ENCODE results near the gene FGF2.

FGF2 gene

DNA sequence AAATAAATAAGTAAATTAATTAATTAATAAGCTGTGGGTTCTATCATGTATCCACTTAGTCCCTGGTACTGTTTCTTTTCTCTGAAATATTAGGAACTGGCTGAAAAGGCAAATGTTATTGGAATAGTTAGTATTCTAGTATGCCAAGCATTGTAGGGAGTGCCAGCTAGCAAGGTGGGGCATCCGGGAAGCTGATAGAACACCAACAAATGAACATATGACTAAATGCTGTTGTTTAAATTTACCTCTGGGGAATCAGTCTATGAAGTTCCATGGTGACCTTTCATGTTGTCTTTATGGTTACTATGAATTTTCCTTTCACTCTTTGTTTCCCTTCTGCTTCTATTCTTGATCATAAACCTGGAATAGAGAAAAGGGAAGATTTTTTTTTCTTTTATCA, 63.1 kb downstream of the FGF2 start:
- DNase-seq (ENCODE audit: low read depth in 4 of 4, low spot score in 1 of 4): no peak

DNA sequence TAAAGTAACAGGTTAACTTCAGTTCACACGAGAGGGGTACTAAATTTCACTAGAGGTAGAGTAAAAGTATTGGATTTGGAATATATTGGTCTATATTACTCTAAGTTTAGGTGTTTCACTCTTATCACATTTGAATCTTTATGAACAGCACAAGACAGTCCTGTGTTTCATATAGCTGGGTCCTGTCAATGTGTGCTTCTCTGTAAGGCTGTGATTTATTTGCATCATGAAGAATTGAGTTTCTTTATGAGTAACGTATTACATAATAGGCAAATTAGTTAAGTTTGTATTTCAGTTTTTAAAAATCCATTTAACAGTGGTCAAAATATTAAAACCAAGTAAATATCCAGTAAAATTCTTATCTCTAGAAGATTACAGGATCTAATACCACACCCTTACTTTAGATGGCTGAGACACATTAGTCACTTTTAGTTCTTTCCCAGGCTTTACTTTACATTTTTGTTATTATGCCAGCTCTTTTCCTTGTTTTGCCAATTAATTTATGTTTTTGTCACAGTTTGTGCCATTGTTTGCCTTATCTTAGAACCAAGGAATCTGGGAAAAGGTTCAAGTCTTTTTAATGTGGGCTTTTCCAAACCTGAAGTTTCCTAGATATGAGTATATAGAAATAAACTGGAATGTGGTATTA, 63.6 kb downstream of the FGF2 start:
- DNase-seq (ENCODE audit: low read depth in 4 of 4, low spot score in 1 of 4): no peak

DNA sequence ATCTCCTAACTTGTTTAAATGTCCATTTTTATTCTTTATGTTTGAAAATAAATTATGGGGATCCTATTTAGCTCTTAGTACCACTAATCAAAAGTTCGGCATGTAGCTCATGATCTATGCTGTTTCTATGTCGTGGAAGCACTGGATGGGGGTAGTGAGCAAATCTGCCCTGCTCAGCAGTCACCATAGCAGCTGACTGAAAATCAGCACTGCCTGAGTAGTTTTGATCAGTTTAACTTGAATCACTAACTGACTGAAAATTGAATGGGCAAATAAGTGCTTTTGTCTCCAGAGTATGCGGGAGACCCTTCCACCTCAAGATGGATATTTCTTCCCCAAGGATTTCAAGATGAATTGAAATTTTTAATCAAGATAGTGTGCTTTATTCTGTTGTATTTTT, 68.2 kb downstream of the FGF2 start:
- DNase-seq (ENCODE audit: low read depth in 4 of 4, low spot score in 1 of 4): no peak

DNA sequence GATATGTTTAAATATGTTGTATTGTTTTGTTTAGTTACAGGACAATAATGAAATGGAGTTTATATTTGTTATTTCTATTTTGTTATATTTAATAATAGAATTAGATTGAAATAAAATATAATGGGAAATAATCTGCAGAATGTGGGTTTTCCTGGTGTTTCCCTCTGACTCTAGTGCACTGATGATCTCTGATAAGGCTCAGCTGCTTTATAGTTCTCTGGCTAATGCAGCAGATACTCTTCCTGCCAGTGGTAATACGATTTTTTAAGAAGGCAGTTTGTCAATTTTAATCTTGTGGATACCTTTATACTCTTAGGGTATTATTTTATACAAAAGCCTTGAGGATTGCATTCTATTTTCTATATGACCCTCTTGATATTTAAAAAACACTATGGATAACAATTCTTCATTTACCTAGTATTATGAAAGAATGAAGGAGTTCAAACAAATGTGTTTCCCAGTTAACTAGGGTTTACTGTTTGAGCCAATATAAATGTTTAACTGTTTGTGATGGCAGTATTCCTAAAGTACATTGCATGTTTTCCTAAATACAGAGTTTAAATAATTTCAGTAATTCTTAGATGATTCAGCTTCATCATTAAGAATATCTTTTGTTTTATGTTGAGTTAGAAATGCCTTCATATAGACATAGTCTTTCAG, 68.8 kb downstream of the FGF2 start:
- no peak for DNase-seq (ENCODE audit: low read depth in 4 of 4, low spot score in 1 of 4)

DNA sequence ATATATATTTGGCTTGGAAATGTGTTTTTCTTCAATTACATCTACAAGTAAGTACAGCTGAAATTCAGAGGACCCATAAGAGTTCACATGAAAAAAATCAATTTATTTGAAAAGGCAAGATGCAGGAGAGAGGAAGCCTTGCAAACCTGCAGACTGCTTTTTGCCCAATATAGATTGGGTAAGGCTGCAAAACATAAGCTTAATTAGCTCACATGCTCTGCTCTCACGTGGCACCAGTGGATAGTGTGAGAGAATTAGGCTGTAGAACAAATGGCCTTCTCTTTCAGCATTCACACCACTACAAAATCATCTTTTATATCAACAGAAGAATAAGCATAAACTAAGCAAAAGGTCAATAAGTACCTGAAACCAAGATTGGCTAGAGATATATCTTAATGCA, 69.6 kb downstream of the FGF2 start:
- no peak for DNase-seq (ENCODE audit: low read depth in 4 of 4, low spot score in 1 of 4)

DNA sequence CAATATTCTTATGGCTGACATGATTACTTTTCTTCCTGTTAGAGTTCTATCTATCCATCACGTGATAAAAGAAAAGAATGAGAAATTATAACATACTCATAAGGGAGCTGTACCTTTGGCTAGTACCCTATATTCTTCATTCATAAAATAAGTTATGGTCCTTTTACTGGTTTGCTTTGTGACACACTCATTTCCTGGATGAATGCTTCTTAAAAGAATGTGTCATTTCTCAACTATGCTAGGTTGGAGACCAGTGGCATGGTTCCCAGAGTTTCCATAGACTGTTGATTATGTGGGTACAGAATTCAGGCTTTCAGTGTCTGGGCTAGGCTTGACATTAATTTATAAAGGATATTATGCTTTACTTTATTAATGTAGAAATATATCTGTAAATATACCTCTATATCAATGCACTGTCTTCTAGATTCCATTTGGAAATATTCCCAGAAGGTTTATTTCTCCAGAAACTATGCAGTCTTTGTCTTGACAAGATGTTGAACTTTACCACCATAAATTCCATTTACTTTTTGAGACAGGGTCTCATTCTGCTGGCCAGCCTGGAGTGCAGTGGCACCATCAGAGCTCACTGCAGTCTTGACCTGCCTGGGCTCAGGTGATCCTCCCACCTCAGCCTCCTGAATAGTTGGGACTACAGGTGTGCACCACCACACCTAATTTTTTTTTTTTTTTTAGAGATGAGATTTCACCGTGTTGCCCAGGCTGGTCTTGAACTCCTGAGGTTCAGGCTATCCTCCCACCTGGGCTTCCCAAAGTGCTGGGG, 71.9 kb downstream of the FGF2 start:
- DNase-seq (ENCODE audit: low read depth in 4 of 4, low spot score in 1 of 4): no peak

DNA sequence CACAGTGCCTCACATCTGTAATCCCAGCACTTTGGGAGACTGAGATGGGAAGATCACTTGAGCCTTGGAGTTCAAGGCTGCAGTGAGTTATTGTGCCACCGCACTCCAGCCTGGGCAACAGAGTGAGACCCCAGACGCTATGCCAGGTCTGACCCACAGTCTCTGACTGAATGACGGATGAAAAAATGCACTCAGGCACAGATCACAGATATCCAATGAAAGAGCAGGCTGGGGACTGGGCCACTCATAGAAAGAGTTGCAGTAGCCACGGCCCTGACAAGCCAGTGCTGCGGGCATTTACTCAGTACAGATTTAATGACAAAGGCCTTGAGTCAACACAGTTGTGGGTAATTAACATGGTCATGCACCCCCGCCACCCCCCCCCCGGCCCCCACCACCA, 73.1 kb downstream of the FGF2 start:
- no peak for DNase-seq (ENCODE audit: low read depth in 4 of 4, low spot score in 1 of 4)

DNA sequence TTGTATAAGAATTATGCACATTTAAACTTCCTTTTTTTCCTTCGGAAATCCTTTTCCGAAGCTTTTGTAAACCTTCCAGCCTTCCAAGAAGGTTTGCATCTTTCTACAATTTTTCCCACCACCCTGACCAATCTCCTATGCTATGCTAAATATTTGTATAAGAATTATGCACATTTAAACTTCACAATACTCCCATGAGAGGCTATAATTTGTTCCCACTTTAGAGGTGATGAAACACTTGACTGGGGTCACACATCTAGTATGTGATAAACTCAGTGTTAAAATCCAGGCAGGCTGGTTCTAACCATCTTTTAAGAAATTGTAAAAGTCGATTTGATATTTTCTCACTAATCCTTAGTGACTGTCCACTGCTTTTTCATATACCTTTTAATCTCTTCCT, 73.7 kb downstream of the FGF2 start:
- DNase-seq (ENCODE audit: low read depth in 4 of 4, low spot score in 1 of 4): no peak

DNA sequence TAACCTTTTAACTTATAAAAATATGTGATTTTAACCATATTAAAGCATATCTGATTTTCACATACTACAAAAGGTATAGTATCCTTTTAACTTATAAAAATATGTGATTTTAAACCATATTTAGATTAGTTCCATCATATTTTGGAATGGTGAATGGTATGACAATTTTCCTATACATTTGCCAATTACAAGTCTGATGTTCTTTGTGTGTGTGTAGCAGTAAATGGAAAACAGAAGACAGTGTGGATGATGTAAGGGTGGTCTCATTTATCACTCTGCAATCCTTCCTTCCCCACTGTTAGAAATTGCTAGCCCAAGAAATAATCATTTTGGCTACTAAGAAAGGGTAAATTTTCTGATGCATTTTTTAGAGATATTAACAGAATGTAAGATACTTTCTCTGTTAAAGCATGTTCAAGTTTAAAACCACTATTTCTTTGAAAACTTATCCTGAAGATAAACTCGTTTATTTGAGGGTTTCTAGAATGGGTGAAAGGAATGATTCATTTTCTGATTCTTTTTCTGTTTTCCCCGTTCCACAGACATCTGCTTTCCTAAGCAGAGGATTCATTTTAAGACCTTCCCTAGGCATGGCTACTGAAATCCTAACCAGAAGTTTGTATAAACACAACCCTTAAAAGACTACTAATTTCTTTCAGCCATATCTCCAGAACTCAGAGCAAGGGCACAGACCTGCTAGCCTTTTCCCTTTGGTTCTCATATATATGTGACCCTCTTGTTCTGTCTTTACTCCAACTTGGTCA, 74.8 kb downstream of the FGF2 start:
- DNase-seq (ENCODE audit: low read depth in 4 of 4, low spot score in 1 of 4): no peak

DNA sequence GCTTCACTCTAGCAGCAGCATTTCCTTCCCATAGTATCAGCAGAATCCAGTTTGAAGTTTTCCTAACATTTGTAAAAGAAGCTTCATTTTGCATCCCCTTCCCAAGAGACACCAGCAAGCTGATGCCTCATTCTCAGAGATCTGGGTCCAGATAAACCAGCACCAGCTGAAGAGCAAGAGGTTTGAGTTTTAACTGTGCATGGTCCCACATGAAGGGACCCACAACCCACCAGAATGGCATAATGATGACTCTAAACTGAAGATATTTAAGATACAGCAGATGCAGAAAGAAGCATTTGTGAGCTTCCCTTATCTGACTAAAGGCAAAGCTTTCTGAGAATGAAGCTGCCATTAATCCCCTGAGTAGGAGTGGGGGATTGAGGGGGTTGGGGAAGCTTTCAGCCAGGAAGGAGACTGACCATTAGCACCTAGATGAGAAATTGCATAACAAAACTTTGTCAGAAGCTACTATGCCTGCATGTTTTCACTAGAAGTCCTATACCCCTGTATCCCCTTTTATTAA, 77.2 kb downstream of the FGF2 start:
- DNase-seq (ENCODE audit: low read depth in 4 of 4, low spot score in 1 of 4): no peak

DNA sequence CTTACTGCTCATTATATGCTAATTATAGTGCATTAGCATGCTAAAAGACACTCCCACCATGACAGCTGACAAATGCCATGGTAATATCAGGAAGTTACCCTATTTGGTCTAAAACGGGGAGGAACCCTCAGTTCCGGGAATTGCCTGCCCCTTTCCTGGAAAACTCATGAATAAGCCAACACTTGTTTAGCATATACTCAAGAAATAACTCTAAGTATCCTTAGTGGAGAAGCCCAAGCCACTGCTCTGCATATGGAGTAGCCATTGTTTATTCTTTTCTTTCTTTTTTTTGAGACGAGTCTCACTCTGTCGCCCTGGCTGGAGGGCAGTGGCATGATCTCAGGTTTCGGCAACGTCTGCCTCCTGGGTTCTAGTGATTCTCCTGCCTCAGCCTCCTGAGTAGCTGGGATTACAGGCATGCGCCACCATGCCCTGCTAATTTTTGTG, 80.3 kb downstream of the FGF2 start:
- DNase-seq (ENCODE audit: low read depth in 4 of 4, low spot score in 1 of 4): no peak

DNA sequence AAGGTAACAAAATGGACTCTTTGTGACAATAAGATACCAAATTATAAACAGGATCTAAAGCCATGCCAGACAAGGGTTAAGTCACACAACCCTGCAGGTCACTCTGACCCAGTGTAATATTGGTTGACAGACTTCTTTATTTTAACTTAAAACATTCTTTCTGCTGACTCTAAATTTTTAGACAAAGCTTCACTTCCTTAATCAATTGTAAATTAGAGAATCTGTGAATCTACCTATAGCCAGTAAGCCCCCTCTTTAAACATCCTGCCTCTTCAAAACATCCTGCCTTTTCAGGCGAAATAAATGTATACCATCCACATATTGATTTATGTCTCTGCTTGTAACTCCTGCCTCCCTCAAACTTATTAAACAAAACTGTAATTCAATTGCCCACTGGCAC, 81.6 kb downstream of the FGF2 start:
- DNase-seq (ENCODE audit: low read depth in 4 of 4, low spot score in 1 of 4): no peak

DNA sequence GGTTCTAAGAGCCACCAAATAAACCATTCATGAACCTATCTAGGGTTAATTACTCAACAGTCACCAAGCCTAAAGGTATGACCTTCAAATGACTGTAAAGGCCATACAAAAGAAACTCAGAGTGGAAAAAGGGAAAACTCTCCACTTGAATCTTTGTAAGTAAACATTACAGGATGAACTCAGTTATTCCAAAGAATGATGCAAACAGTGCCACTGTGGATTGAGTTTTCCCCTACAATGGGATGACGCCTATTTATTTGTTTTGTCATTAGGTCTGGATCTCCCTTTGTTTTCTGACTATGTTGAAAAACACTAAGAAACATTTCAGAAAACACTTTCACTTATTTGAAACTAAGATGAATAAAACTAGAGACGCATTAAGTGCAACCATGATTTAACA, 83.1 kb downstream of the FGF2 start:
- DNase-seq (ENCODE audit: low read depth in 4 of 4, low spot score in 1 of 4): no peak

DNA sequence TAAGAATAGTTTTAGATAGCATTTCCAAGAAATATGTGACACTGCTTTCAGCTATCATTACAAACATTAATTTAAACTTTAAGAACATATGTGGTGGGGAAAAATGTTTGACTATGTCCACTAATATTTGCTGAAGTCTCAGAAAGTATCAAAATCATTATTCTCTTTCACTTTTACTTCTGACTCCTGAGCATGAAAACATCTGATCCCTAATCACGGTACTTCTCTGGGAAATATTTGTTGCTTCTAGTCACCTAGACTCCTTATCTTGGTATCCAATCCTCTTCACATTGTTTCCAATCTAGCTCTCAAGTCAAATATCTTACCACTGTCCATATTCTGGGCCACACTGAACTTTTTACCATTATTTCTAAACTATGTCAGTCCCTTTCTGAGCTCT, 85.0 kb downstream of the FGF2 start:
- no peak for DNase-seq (ENCODE audit: low read depth in 4 of 4, low spot score in 1 of 4)

DNA sequence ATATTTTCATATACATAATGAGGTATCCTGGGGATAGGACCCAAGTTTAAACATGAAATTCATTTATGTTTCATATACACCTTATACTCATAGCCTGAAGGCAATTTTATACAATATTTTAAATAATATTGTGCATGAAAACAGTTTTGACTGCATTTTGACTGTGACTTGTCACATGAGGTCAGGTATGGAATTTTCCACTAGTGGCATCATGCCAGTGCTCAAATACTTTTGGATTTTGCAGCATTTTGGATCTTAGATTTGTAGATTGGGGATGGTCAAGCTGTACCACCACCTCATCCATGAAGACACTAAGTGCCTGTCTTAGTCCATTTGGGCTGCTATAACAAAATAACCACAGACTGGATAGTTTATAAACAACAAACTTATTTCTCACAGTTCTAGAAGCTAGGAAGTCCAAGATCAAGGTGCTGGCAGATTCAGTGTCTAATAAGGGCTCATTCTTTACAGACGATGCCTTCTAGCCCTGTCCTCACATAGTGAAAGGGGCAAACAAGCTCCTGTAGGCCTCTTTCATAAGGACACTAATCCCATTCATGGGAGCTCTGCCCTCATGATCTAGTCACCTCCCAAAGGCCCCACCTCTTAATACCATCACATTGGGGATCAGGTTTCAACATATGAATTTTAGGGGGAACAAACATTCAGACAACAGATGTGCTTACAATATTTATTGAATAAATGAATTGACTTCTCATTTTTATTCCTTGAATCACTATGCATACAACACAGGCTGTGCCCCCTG, 86.4 kb downstream of the FGF2 start:
- DNase-seq (ENCODE audit: low read depth in 4 of 4, low spot score in 1 of 4): no peak

DNA sequence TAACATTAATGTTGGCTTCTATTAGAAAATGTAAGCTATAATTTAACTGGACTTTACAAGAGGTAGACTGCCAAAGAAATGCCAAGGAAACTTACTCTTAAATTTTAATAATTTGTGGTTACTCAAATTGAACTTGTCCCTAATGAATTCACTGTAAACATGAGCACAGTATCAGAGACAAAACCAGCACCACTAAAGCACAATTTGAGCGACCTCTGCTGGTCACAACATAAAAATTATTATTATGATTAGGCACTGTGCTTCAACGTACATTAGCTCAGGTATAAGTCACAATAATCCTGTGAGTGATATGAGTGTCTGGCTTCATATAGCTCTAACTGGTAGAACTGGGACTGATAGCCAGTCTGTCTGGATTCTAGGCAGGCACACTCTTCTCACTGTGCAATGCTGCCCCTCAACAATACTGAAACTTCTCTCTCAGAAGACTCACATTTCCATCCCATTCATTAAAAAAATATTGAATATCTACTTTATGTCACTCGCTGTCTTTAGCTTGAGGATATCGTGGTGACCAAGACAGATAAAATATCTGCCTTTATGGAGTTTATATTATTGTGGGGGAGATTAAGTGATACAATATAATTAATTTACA, 87.8 kb downstream of the FGF2 start:
- no peak for DNase-seq (ENCODE audit: low read depth in 4 of 4, low spot score in 1 of 4)

DNA sequence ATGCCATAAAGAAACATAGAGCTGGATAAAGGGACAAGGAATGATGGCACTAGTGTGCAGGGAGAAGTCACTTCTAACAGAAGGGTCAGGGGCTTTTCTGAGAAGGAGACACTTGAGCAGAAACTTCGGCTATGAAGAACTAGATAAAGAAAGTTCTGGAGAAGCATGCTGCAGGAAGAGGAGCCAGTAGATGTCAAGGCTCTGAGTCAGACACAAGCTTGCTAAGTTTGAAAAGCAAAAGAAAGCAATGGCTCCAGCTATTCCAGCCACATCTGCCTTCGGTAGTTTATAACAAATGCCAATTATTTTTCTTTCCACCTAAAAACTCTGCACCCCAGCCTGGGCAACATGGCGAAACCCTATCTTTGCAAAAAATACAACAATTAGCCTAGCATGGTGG, 88.3 kb downstream of the FGF2 start:
- DNase-seq (ENCODE audit: low read depth in 4 of 4, low spot score in 1 of 4): no peak

DNA sequence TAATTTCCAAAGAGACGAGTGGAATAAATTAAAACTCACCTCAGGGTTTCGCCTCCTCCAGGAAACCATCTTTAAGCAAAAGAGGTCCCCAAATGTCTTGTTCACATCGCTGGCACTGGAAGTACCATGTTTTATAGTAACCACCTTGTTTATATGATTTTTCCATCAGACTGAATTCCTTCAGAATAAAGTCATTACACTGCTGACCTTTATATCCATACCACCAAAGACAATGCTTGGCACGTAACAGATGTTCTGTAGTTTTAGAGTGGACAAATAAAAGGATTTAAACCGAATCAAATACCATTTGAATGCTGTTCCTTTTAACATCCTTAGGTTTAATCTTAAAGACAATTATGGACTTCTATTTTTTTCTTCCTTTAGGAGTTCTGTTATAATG, 91.1 kb downstream of the FGF2 start:
- DNase-seq (ENCODE audit: low read depth in 4 of 4, low spot score in 1 of 4): no peak

DNA sequence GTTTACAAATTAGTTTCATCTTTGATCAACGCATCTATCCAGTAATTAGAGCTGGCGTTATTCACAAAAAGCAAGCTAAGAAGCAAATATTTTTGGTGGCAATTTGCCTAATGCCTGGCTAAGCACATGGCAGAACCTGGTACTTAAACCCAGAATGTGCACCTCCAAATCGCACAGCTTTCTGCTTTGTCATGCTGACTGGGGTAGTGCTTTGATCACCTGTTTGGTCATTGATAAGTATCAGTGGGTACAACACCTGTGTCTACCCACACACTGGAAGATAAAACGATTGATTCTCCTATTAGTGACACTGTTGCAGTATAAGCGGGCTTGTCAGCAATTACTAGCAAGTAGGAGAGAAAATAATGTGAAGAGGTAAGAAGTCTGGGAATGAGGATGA, 93.8 kb downstream of the FGF2 start:
- no peak for DNase-seq (ENCODE audit: low read depth in 4 of 4, low spot score in 1 of 4)

DNA sequence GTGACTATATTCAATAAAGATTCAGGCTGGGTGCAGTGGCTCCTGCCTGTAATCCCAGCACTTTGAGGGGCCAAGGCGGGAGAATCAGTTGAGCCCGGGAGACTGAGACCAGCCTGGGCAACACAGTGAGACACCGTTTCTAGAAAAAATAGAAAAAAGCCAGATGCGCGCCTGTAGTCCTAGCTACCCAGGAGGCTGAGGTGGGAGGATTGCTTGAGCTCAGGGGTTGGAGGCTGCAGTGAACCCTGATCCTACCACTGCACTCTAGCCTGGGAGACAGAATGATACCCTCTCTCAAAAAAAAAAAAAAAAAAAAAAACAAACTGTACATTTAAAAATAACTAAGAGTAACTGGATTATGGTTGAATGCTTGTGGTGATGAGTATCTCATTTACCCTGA, 94.7 kb downstream of the FGF2 start:
- no peak for DNase-seq (ENCODE audit: low read depth in 4 of 4, low spot score in 1 of 4)
